ENCODE data around the gene CTXND1.

The CTXND1 gene

GRCh38 chr15:80259942-80260510 lies 8.0 kb upstream of the CTXND1 start:
- no peak for DNase-seq (ENCODE audit: low read depth in 2 of 2, low spot score in 1 of 2)

- DNase-seq (ENCODE audit: low read depth in 2 of 2, low spot score in 1 of 2): no peak
Observed at GRCh38 chr15:80251428-80252120, 439 bp downstream of the CTXND1 start.

- no peak for DNase-seq (ENCODE audit: low read depth in 2 of 2, low spot score in 1 of 2)
Observed at GRCh38 chr15:80250614-80251427, 1.2 kb downstream of the CTXND1 start.

- DNase-seq (ENCODE audit: low read depth in 2 of 2, low spot score in 1 of 2): no peak
Observed at GRCh38 chr15:80249973-80250372, 2.0 kb downstream of the CTXND1 start.

- DNase-seq (ENCODE audit: low read depth in 2 of 2, low spot score in 1 of 2): no peak
Observed at GRCh38 chr15:80247320-80247719, 4.7 kb downstream of the CTXND1 start.

- no peak for DNase-seq (ENCODE audit: low read depth in 2 of 2, low spot score in 1 of 2)
Observed at GRCh38 chr15:80246425-80246894, 5.6 kb downstream of the CTXND1 start.

- DNase-seq (ENCODE audit: low read depth in 2 of 2, low spot score in 1 of 2): no peak
Observed at GRCh38 chr15:80242802-80243201, 9.2 kb downstream of the CTXND1 start.

- no peak for DNase-seq (ENCODE audit: low read depth in 2 of 2, low spot score in 1 of 2)
Observed at GRCh38 chr15:80242132-80242769, 9.8 kb downstream of the CTXND1 start.

- no peak for DNase-seq (ENCODE audit: low read depth in 2 of 2, low spot score in 1 of 2)
Observed at GRCh38 chr15:80241508-80241907, 10.5 kb downstream of the CTXND1 start.

- DNase-seq (ENCODE audit: low read depth in 2 of 2, low spot score in 1 of 2): no peak
Observed at GRCh38 chr15:80240276-80240675, 11.7 kb downstream of the CTXND1 start.

GRCh38 chr15:80234883-80235282 lies 17.1 kb downstream of the CTXND1 start:
- peak in 1 of 2 donors; percentile 8 for DNase-seq (ENCODE audit: low read depth in 2 of 2, low spot score in 1 of 2)

GRCh38 chr15:80233581-80233980 lies 18.4 kb downstream of the CTXND1 start:
- DNase-seq (ENCODE audit: low read depth in 2 of 2, low spot score in 1 of 2): no peak

- DNase-seq (ENCODE audit: low read depth in 2 of 2, low spot score in 1 of 2): no peak
Observed at GRCh38 chr15:80231371-80231770, 20.6 kb downstream of the CTXND1 start.

- no peak for DNase-seq (ENCODE audit: low read depth in 2 of 2, low spot score in 1 of 2)
Observed at GRCh38 chr15:80228959-80229610, 22.9 kb downstream of the CTXND1 start.

GRCh38 chr15:80219955-80220354 lies 32.1 kb downstream of the CTXND1 start:
- no peak for DNase-seq (ENCODE audit: low read depth in 2 of 2, low spot score in 1 of 2)

- DNase-seq (ENCODE audit: low read depth in 2 of 2, low spot score in 1 of 2): no peak
Observed at GRCh38 chr15:80217327-80217900, 34.6 kb downstream of the CTXND1 start.

- no peak for DNase-seq (ENCODE audit: low read depth in 2 of 2, low spot score in 1 of 2)
Observed at GRCh38 chr15:80216911-80217310, 35.1 kb downstream of the CTXND1 start.

GRCh38 chr15:80216141-80216540 lies 35.9 kb downstream of the CTXND1 start:
- DNase-seq (ENCODE audit: low read depth in 2 of 2, low spot score in 1 of 2): no peak

GRCh38 chr15:80214910-80215309 lies 37.1 kb downstream of the CTXND1 start:
- no peak for DNase-seq (ENCODE audit: low read depth in 2 of 2, low spot score in 1 of 2)

GRCh38 chr15:80211976-80212375 lies 40.0 kb downstream of the CTXND1 start:
- DNase-seq (ENCODE audit: low read depth in 2 of 2, low spot score in 1 of 2): no peak

Measured in stimulated activated CD8-positive, alpha-beta memory T cell treated with anti-CD3 and anti-CD28 coated beads, Interleukin-4, amount 100 ng/mL, for 1 hour (primary cell).